Osteoblast (primary cell): ENCODE results near the gene COQ9. TPM values are rescaled to one million over a fixed set of nuclear protein-coding genes. Genes with fewer than 3 reads are reported as not detected.
A peak's percentile ranks its signal among the peaks of the same experiment; 100 is the strongest.

Experiments used
- DNase-seq: peaks from one replicate; pipeline ENCODE4 v3.0.0; 2011; ENCODE audit warnings: low spot score, mixed read lengths; ENCODE audit not compliant: insufficient read length; ENCODE audit errors: missing footprints
- H2AFZ ChIP-seq: 2 replicates; pipeline ENCODE4 v1.6.0; 2011; ENCODE audit warnings: mild to moderate bottlenecking, low read length
- H3K27ac ChIP-seq: 2 replicates; pipeline ENCODE4 v1.5.1; 2011; ENCODE audit warnings: mild to moderate bottlenecking, low read depth, low read length, moderate library complexity
- H3K27me3 ChIP-seq: 2 replicates; pipeline ENCODE4 v1.6.0; 2012; ENCODE audit warnings: mild to moderate bottlenecking, control low read depth, inconsistent platforms, low read length, moderate library complexity; ENCODE audit not compliant: insufficient read depth
- H3K36me3 ChIP-seq: 2 replicates; pipeline ENCODE4 v1.5.1; 2011; ENCODE audit warnings: mild to moderate bottlenecking, low read length, control low read depth, moderate library complexity; ENCODE audit not compliant: insufficient read depth
- H3K4me1 ChIP-seq: 2 replicates; pipeline ENCODE4 v1.5.1; 2011; ENCODE audit warnings: mild to moderate bottlenecking, low read length, control low read depth, moderate library complexity; ENCODE audit not compliant: insufficient read depth
- H3K4me2 ChIP-seq: 2 replicates; pipeline ENCODE4 v1.6.0; 2011; ENCODE audit warnings: mild to moderate bottlenecking, low read length; ENCODE audit not compliant: insufficient read depth
- H3K4me3 ChIP-seq: fragments of 200-600 bp; sonication (generic); 3 replicates; pipeline ENCODE4 v1.5.1; 2012; ENCODE audit warnings: mild to moderate bottlenecking, low read length, inconsistent platforms; ENCODE audit not compliant: insufficient read depth
- H3K79me2 ChIP-seq: 2 replicates; pipeline ENCODE4 v1.6.0; 2012; ENCODE audit warnings: mild to moderate bottlenecking, low read length, control low read depth, inconsistent platforms; ENCODE audit not compliant: insufficient read depth
- H3K9me3 ChIP-seq: 2 replicates; pipeline ENCODE4 v1.5.1; 2011; ENCODE audit warnings: low read depth, low read length, control low read depth
- H4K20me1 ChIP-seq: 2 replicates; pipeline ENCODE4 v1.6.0; 2012; ENCODE audit warnings: mild to moderate bottlenecking, low read length, control low read depth; ENCODE audit not compliant: insufficient read depth
- total RNA-seq: library from RNA; depleted of rRNA; stranded (reverse); fragments of >200 nt; gene quantifications from 2 replicates; pipeline ENCODE4 v1.2.3, GENCODE V29; 2012
- TF ChIP-seq, protein P1 (sequence below): IDR thresholded peaks from 2 replicates; pipeline ENCODE4 v1.5.1; 2011; ENCODE audit warnings: mild to moderate bottlenecking, low read depth, low read length, moderate library complexity; ENCODE audit errors: extremely low read depth

COQ9 gene
- total RNA-seq, 1 donor: 39.8 TPM

DNA sequence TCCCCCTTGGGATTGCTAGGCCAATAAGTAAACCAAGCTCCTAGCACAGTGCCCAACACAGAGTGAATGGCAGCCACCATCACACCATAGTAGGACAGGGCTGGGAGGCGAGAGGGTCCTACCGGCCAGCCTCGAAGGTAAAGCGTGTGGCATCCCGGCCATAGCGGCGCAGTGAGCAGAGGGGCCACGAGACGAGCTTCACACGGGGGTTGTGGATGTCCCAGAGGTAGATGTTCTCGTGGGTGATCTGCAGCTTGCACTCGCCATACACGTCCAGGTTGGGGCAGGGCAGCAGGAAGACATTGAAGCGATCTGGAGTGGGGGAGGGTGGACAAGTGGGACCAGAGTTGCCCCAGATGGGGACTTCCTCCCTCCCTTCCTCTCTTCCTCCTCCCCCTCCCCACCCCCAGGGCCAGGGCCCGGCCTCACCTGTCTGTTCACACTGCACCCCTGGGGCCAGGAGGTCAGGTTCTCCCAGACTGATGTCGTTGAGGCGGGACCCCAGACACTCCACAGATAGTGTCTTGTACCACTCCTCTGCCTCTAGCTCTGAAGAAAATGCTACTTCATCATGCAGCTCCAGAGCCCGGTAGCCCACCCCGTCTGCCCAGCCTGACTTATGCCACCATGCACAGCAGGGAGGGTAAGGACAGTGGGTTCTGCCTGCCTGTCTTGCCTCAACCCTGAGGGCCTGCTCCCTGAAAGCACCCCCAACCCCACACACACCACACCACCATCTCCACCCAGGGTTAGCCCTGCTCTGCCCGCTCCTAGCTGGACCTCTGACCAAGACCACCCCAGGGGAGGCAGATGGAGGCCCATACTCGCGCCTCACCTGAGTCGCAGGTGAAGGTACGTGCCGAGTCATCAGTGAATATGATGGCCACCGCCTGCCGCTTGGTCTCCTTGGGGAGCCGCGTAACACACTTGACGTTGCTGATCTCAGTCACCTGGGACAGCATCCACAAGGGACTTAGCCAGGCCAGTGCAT is 27.7 kb downstream of the COQ9 start:
- no peak overlapping the region for H3K27ac ChIP-seq
- H3K36me3 ChIP-seq: peaks cover 45% of the 10 kb centered on the region
- H3K9me3 ChIP-seq: no peaks in the 10 kb centered on the region
- H3K79me2 ChIP-seq: peaks cover 31% of the 10 kb centered on the region
- no peak overlapping the region for H3K4me3 ChIP-seq
- H4K20me1 ChIP-seq: peaks cover 43% of the 10 kb centered on the region
- no peak for DNase-seq
- H3K27me3 ChIP-seq: no peaks in the 10 kb centered on the region
- no peak overlapping the region for H2AFZ ChIP-seq
- H3K4me1 ChIP-seq: peaks cover 17% of the 10 kb centered on the region
- no peak overlapping the region for H3K4me2 ChIP-seq
- TF ChIP-seq, protein P1, sequence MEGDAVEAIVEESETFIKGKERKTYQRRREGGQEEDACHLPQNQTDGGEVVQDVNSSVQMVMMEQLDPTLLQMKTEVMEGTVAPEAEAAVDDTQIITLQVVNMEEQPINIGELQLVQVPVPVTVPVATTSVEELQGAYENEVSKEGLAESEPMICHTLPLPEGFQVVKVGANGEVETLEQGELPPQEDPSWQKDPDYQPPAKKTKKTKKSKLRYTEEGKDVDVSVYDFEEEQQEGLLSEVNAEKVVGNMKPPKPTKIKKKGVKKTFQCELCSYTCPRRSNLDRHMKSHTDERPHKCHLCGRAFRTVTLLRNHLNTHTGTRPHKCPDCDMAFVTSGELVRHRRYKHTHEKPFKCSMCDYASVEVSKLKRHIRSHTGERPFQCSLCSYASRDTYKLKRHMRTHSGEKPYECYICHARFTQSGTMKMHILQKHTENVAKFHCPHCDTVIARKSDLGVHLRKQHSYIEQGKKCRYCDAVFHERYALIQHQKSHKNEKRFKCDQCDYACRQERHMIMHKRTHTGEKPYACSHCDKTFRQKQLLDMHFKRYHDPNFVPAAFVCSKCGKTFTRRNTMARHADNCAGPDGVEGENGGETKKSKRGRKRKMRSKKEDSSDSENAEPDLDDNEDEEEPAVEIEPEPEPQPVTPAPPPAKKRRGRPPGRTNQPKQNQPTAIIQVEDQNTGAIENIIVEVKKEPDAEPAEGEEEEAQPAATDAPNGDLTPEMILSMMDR: no peak

DNA sequence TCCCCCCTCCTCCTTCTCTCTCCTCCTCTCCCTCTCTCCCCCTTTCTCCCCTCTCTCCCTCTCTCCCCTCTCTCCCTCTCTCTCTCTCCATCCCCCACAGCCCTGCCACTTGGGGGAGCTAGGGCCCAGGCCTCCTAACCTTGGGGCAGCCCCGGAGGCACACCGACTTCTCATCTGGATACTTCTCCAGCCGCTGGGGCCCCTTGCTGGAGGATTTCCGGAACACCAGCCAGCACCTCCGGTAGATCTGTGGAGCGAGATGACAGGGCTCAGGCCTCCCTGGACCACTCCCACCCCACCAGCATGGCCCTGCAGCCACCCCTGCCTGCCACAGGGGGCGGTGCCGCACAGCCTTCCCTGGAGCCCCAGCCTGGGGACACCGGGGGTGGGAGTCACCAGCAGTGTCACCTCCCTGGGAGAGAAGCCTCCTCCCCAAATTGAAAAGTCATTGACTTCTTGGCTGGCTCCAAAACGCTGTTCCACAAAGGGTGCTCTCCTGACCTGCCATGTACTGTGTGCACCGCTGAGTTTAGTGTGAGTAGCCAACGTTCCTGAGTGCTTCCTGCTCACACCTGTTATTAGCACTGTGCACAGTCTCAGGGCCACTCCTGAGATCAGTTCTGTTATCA is 28.5 kb downstream of the COQ9 start:
- Histone ChIP-seq H4K20me1 (peaks cover 35% of the 10 kb centered on the region), H3K9me3 (no peaks in the 10 kb centered on the region), H3K79me2 (peaks cover 31% of the 10 kb centered on the region), H3K4me2 (no peak overlapping the region), H3K4me1 (peaks cover 24% of the 10 kb centered on the region), H3K27ac (no peak overlapping the region), H2AFZ (no peak overlapping the region), H3K36me3 (peaks cover 37% of the 10 kb centered on the region), H3K4me3 (no peak overlapping the region), H3K27me3 (no peaks in the 10 kb centered on the region)
- DNase-seq: no peak
- TF ChIP-seq, protein P1: peak; percentile 12

DNA sequence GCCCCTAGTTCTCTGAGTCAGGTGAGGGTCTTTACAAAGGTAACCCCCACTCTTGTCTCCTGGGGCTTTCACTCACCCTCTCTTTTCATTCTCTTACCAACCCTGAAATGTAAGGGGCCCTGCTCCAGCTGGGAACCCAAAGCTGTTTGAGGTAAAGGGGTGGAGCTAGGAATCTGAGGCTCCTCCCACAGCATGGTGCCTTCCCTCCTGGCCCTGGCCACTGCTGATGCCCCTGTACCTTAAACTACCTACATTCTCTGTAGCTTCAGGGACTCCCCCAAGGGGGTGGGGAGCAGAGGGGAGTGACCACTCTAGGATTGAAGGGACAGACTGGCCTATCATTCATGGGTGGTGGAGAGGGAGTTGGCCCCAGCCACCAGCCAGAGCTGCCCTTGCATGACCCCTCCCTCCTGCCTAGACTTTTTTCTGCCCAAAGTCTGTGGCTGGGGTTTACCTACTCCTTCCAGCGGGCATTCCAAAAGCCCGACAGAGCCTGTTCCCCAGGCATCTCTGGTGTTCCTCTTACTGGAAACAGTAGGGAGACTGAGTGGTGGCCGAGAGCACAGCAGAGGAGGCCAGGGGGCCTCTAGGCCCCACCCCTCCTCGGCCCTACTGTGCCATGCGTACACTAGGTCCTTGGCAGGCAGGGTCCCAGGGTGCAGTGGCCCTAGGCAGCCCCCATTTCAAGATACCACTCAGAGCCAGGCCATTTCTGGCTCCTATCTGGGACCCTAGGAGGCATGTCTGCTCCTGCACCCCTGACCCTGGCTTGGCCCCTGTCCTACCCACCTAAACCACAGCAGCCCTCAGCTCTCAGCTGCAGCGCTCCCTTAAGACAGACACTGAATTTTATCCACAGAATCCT is 29.5 kb downstream of the COQ9 start:
- Histone ChIP-seq H3K4me1 (peaks cover 24% of the 10 kb centered on the region), H4K20me1 (peaks cover 29% of the 10 kb centered on the region)

More for the DNA sequence above, 29.5 kb downstream of the COQ9 start:
- no peak overlapping the region for H3K4me3 ChIP-seq
- no peak overlapping the region for H3K27ac ChIP-seq
- TF ChIP-seq, protein P1: no peak
- no peak overlapping the region for H2AFZ ChIP-seq
- no peaks in the 10 kb centered on the region for H3K27me3 ChIP-seq
- no peak for DNase-seq
- peaks cover 31% of the 10 kb centered on the region for H3K79me2 ChIP-seq
- peaks cover 28% of the 10 kb centered on the region for H3K36me3 ChIP-seq
- no peaks in the 10 kb centered on the region for H3K9me3 ChIP-seq
- H3K4me2 ChIP-seq: no peak overlapping the region
